B cell (primary cell): ENCODE measurements around the gene LAMA1. TPM values are rescaled to one million over a fixed set of nuclear protein-coding genes. Genes with fewer than 3 reads are reported as not detected.

Experiments used
- ATAC-seq: fragments of 200-7000 bp; cut with Tn5 transposase; one replicate; pipeline ENCODE4 v1.10.0; 2021; ENCODE audit warnings: low read depth, mild to moderate bottlenecking, moderate number of reproducible peaks, moderate library complexity
- CTCF ChIA-PET: fragments of 350-600 bp; sonication (Branson Sonifier 250); formaldehyde crosslinking; loops from one replicate; lab custom pipeline; 2021; ENCODE audit warnings: antibody characterized with exemption, inconsistent platforms; lab: Charles Lee
- POLR2A ChIA-PET: fragments of 350-600 bp; sonication (Branson Sonifier 250); formaldehyde crosslinking; loops from one replicate; lab custom pipeline; 2021; ENCODE audit warnings: antibody characterized with exemption; lab: Charles Lee
- DNase-seq: peaks from one replicate; pipeline ENCODE4 v3.0.0; 2013
- H2AFZ ChIP-seq: 2 replicates; pipeline ENCODE4 v1.6.1; 2012; ENCODE audit warnings: mild to moderate bottlenecking, low read depth, low read length; ENCODE audit not compliant: insufficient read depth, poor library complexity, severe bottlenecking
- H3K27ac ChIP-seq, 2 donors: 1 replicate in 1 of 2; 2 replicates in 1 of 2; pipeline ENCODE4 v1.5.1; 2012 to 2013; ENCODE audit warnings: low read length in 2 of 2, mild to moderate bottlenecking in 2 of 2, moderate library complexity in 1 of 2
- H3K27me3 ChIP-seq, 4 experiments: fragments of 200-600 bp in 1 of 4; sonication (generic) in 1 of 4; replicated peaks in 1 of 4; 1 replicate in 2 of 4; 2 replicates in 2 of 4; pipeline versions ENCODE4 v1.6.1 to v1.7.0; 2013 to 2016; ENCODE audit warnings: low read length in 3 of 4, mild to moderate bottlenecking in 2 of 4, mixed read lengths in 1 of 4, moderate library complexity in 1 of 4; ENCODE audit not compliant: insufficient read depth in 4 of 4, control insufficient read depth in 3 of 4; ENCODE audit errors: control extremely low read depth in 1 of 4
- H3K36me3 ChIP-seq, 2 experiments: replicated peaks in 1 of 2; 1 replicate in 1 of 2; 2 replicates in 1 of 2; pipeline versions ENCODE4 v1.6.1 to v1.7.1; 2013; ENCODE audit warnings: low read length in 1 of 2; ENCODE audit not compliant: insufficient read depth in 2 of 2, control insufficient read depth in 1 of 2; ENCODE audit errors: control extremely low read depth in 1 of 2, extremely low read depth in 1 of 2
- H3K4me1 ChIP-seq, 2 donors: fragments of 200-600 bp in 1 of 2; sonication (generic) in 1 of 2; 1 replicate in 1 of 2; 2 replicates in 1 of 2; pipeline versions ENCODE4 v1.5.1 to v1.6.1; 2013 to 2017; ENCODE audit warnings: low read length in 2 of 2; ENCODE audit not compliant: control insufficient read depth in 2 of 2, insufficient read depth in 2 of 2
- H3K4me2 ChIP-seq: replicated peaks from 2 replicates; pipeline ENCODE3; 2012; ENCODE audit warnings: mild to moderate bottlenecking, low read depth, low read length; ENCODE audit not compliant: poor library complexity, severe bottlenecking
- H3K4me3 ChIP-seq, 5 experiments: fragments of 200-600 bp in 1 of 5; sonication (generic) in 1 of 5; 1 replicate in 3 of 5; 2 replicates in 2 of 5; pipeline versions ENCODE4 v1.5.1 to v1.7.0; 2011 to 2016; ENCODE audit warnings: low read length in 4 of 5, mild to moderate bottlenecking in 4 of 5, low read depth in 2 of 5, control low read depth in 1 of 5, moderate library complexity in 1 of 5; ENCODE audit not compliant: insufficient read depth in 1 of 5; ENCODE audit errors: control extremely low read depth in 1 of 5, extremely low read depth in 1 of 5
- H3K79me2 ChIP-seq: fragments of 200-600 bp; sonication (generic); one replicate; pipeline ENCODE4 v1.6.0; 2016; ENCODE audit warnings: low read length; ENCODE audit not compliant: control insufficient read depth, insufficient read depth
- H3K9ac ChIP-seq: fragments of 200-600 bp; sonication (generic); 2 replicates; pipeline ENCODE4 v1.6.1; 2017; ENCODE audit warnings: mild to moderate bottlenecking, low read length, moderate library complexity
- H3K9me3 ChIP-seq, 3 donors: one replicate each; pipeline versions ENCODE4 v1.6.1 to v1.7.1; 2013; ENCODE audit warnings: low read length in 2 of 3; ENCODE audit not compliant: control insufficient read depth in 2 of 3, insufficient read depth in 1 of 3; ENCODE audit errors: control extremely low read depth in 1 of 3
- H4K20me1 ChIP-seq: 2 replicates; pipeline ENCODE4 v1.6.0; 2012; ENCODE audit warnings: mild to moderate bottlenecking, low read length; ENCODE audit not compliant: insufficient read depth, control insufficient read depth, poor library complexity, severe bottlenecking
- H3K27ac Mint-ChIP-seq: one replicate; pipeline ENCODE4 v1.8.0; 2021; ENCODE audit warnings: mixed read lengths
- H3K27me3 Mint-ChIP-seq: one replicate; pipeline ENCODE4 v1.8.0; 2021; ENCODE audit warnings: mixed read lengths
- H3K4me1 Mint-ChIP-seq: one replicate; pipeline ENCODE4 v1.8.0; 2021; ENCODE audit warnings: mixed read lengths
- H3K4me3 Mint-ChIP-seq: one replicate; pipeline ENCODE4 v1.8.0; 2021; ENCODE audit warnings: mixed read lengths
- H3K9me3 Mint-ChIP-seq: one replicate; pipeline ENCODE4 v1.8.0; 2022; ENCODE audit warnings: mixed read lengths; ENCODE audit not compliant: insufficient read depth
- EZH2 ChIP-seq: IDR thresholded peaks from 2 replicates; pipeline ENCODE4 v1.6.1; 2012; ENCODE audit warnings: borderline replicate concordance, low read depth, mild to moderate bottlenecking, moderate library complexity, low read length; ENCODE audit not compliant: insufficient read depth, poor library complexity, severe bottlenecking
- WGBS: methylation state at CpG from one replicate; pipeline ENCODE4 v1.1.5; 2013; ENCODE audit warnings: missing lambda C conversion rate; ENCODE audit not compliant: insufficient coverage; 5-methylcytosine and 5-hydroxymethylcytosine counted together
- intact Hi-C: fragments of 100-400 bp; cut with micrococcal nuclease; formaldehyde crosslinking; loops from one replicate; pipeline ENCODE4 v1.10.0; 2022
- polyA plus RNA-seq: library from polyadenylated mRNA; depleted of rRNA; stranded (reverse); fragments of >200 nt; gene quantifications from 2 replicates; pipeline ENCODE4 v1.2.3, GENCODE V29; 2012
- total RNA-seq, 2 donors: library from RNA; stranded (reverse); fragments of 120-200 nt in 1 of 2; gene quantifications; 1 replicate in 1 of 2; 2 replicates in 1 of 2; pipeline versions ENCODE4 v1.2.3 to v1.2.4, GENCODE V29; 2013 to 2022
- TF ChIP-seq, protein P1 (sequence below): fragments of 200-600 bp; IDR thresholded peaks from one replicate; pipeline ENCODE4 v1.8.0; 2022; ENCODE audit warnings: antibody characterized with exemption, mild to moderate bottlenecking

Gene LAMA1
- total and polyA plus RNA-seq, 2 donors (not counting 1 experiment from before 2014, with no cell fraction given): not detected

- Mint-ChIP-seq H3K4me1 (no peaks in the 10 kb centered on the region), H3K9me3 (no peaks in the 10 kb centered on the region), H3K4me3 (no peak overlapping the region), H3K27me3 (no peaks in the 10 kb centered on the region), H3K27ac (no peak overlapping the region)
- no CpG with 5 or more reads among the region's 2 CpGs for WGBS
- H3K27me3 ChIP-seq: no peaks in the 10 kb centered on the region
- ChIA-PET POLR2A (no interaction called here), CTCF (no interaction called here)
- no peaks in the 10 kb centered on the region for H3K79me2 ChIP-seq
- DNase-seq (no peak), ATAC-seq (no peak)
- TF ChIP-seq, protein P1, sequence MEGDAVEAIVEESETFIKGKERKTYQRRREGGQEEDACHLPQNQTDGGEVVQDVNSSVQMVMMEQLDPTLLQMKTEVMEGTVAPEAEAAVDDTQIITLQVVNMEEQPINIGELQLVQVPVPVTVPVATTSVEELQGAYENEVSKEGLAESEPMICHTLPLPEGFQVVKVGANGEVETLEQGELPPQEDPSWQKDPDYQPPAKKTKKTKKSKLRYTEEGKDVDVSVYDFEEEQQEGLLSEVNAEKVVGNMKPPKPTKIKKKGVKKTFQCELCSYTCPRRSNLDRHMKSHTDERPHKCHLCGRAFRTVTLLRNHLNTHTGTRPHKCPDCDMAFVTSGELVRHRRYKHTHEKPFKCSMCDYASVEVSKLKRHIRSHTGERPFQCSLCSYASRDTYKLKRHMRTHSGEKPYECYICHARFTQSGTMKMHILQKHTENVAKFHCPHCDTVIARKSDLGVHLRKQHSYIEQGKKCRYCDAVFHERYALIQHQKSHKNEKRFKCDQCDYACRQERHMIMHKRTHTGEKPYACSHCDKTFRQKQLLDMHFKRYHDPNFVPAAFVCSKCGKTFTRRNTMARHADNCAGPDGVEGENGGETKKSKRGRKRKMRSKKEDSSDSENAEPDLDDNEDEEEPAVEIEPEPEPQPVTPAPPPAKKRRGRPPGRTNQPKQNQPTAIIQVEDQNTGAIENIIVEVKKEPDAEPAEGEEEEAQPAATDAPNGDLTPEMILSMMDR: no peak
- TF ChIP-seq EZH2: no peak
- H3K36me3 ChIP-seq: no peaks in the 10 kb centered on the region
- H3K4me3 ChIP-seq: no peak overlapping the region
- H3K9ac ChIP-seq: no peak overlapping the region
- H4K20me1 ChIP-seq: no peaks in the 10 kb centered on the region
- no peak overlapping the region for H2AFZ ChIP-seq
- no peaks in the 10 kb centered on the region for H3K9me3 ChIP-seq
- intact Hi-C loops: no loop called here
- no peak overlapping the region for H3K27ac ChIP-seq
- no peak overlapping the region for H3K4me2 ChIP-seq
- no peaks in the 10 kb centered on the region for H3K4me1 ChIP-seq
Observed at GRCh38 chr18:7070466-7070865, 47.1 kb downstream of the LAMA1 start.

DNA sequence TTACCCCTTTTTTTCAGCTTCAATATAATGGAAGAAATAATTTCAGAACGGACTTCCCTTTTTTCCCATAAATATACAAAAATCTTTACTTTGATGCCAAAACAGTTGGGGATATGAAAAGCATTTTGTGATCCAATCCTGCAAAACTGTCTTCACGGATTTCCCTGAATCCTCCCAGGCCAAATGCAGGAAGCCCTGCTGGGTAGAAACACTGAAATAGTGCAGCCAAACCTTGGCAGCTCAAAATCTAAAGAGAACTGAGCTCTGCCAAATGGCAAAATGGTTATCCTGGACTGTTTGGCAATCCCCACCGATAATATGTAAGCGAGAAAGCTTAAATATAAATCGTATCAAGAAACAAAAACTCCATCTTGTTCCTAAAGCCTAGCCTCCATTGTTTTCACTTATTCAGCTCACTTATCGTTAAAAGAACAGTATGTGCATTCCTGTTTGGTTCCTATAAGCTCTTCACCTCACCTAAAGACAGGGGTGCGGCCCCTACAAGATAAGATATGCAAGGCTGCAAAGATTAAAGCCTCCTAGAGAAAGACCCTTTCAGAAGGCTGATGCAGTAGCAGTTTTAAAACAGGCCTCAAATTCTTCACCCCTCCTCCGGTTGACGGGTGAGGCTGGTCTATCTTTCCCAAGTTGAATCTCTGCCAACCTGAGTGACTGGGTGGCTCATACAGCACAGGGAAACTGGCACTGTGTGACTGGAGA lies 48.6 kb downstream of the LAMA1 start:
- ChIA-PET CTCF (no interaction called here), POLR2A (no interaction called here)
- no peaks in the 10 kb centered on the region for H3K27me3 ChIP-seq
- no peak overlapping the region for H3K9ac ChIP-seq
- DNase-seq: no peak
- TF ChIP-seq, protein P1: no peak
- TF ChIP-seq EZH2: no peak
- Mint-ChIP-seq H3K4me3 (no peak overlapping the region), H3K27me3 (no peaks in the 10 kb centered on the region), H3K9me3 (no peaks in the 10 kb centered on the region), H3K27ac (no peak overlapping the region), H3K4me1 (no peaks in the 10 kb centered on the region)
- no peaks in the 10 kb centered on the region for H3K79me2 ChIP-seq
- H4K20me1 ChIP-seq: no peaks in the 10 kb centered on the region
- H3K9me3 ChIP-seq: no peaks in the 10 kb centered on the region
- H2AFZ ChIP-seq: no peak overlapping the region
- no peaks in the 10 kb centered on the region for H3K36me3 ChIP-seq
- intact Hi-C loops: no loop called here
- no peak overlapping the region for H3K27ac ChIP-seq
- WGBS: 96% methylated on average over 5 of the region's 9 CpGs
- H3K4me3 ChIP-seq: no peak overlapping the region
- no peak for ATAC-seq
- H3K4me2 ChIP-seq: no peak overlapping the region
- H3K4me1 ChIP-seq: no peaks in the 10 kb centered on the region
